Neural crest cell (in vitro differentiated cells): Measurements from ENCODE around the gene MLLT1. TPM values are rescaled to one million over a fixed set of nuclear protein-coding genes. Genes with fewer than 3 reads are reported as not detected.
A peak's percentile ranks its signal among the peaks of the same experiment; 100 is the strongest.

ENCODE experiments used
- DNase-seq: peaks from one replicate; pipeline ENCODE4 v3.0.0; 2021; ENCODE audit warnings: low read depth, mixed read lengths, low spot score
- H3K27ac Mint-ChIP-seq: one replicate; pipeline ENCODE4 v1.8.0; 2021; ENCODE audit warnings: mild to moderate bottlenecking, mixed read lengths; ENCODE audit not compliant: unreplicated experiment
- H3K27me3 Mint-ChIP-seq: 2 replicates; pipeline ENCODE4 v1.8.0; 2021; ENCODE audit warnings: low read depth, mild to moderate bottlenecking, mixed read lengths
- H3K36me3 Mint-ChIP-seq: 2 replicates; pipeline ENCODE4 v1.8.0; 2021; ENCODE audit warnings: low read depth, mild to moderate bottlenecking, mixed read lengths
- H3K4me1 Mint-ChIP-seq: 2 replicates; pipeline ENCODE4 v1.8.0; 2021; ENCODE audit warnings: mixed read lengths
- H3K4me3 Mint-ChIP-seq: one replicate; pipeline ENCODE4 v1.8.0; 2021; ENCODE audit warnings: mild to moderate bottlenecking, mixed read lengths
- H3K9me3 Mint-ChIP-seq: 2 replicates; pipeline ENCODE4 v1.8.0; 2021; ENCODE audit warnings: mixed read lengths
- CTCF ChIP-seq: fragments of 200-600 bp; sonication (generic); conservative IDR thresholded peaks from 2 replicates; pipeline ENCODE4 v1.5.0; 2021; ENCODE audit warnings: antibody characterized with exemption, mild to moderate bottlenecking
- total RNA-seq: library from RNA; stranded (reverse); gene quantifications from 2 replicates; pipeline ENCODE4 v1.2.1, GENCODE V29; 2021

The MLLT1 gene
- total RNA-seq, 1 donor from 2014 or later, result 86.4 TPM

DNA sequence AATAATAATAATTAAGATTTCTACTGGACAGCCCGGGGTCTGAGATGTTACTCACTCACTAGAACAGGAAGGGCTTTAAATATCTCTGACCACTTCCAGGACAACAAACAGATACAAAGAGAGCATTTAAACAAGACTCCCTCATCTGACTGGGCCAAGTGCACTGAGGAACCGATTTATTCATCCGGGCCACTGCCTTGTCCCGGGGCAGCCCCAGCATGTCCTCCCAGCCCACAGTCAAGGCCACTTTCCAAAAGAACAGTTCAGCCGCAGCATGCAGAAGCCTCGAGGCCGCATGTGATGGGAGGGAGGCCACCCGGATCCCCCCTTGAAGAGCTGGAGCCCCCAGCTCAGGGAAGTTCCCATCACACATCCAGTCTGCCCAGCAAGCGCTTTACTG lies 30.5 kb downstream of the MLLT1 start:
- Mint-ChIP-seq H3K4me1 (peaks cover 49% of the 10 kb centered on the region), H3K9me3 (peaks cover 11% of the 10 kb centered on the region), H3K27ac (peak overlapping the region; percentile 78), H3K27me3 (no peaks in the 10 kb centered on the region), H3K36me3 (peaks cover 28% of the 10 kb centered on the region), H3K4me3 (no peak overlapping the region)
- TF ChIP-seq CTCF, result no peak
- DNase-seq, result no peak

DNA sequence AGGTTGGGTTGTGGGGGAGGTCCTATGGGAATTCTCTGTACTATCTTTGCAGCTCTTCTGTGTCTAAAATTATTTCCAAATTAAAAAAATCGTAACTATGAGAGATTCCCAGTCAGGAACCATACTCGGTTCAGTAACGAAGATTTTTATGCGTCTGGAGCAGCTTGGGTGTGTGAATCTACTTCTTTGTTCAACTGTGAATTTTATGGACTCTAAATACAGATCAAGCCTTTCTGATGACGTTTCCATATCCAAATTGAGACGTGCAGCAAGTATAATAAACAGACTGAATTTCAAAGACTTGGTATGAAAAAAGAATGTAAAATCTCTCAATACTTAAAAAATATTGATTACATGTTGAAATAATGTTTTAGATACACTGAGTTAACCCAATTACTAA lies 30.9 kb downstream of the MLLT1 start:
- Mint-ChIP-seq H3K4me3 (no peak overlapping the region), H3K27me3 (no peaks in the 10 kb centered on the region), H3K4me1 (peaks cover 49% of the 10 kb centered on the region), H3K36me3 (peaks cover 31% of the 10 kb centered on the region), H3K9me3 (peaks cover 11% of the 10 kb centered on the region), H3K27ac (peak overlapping the region; percentile 28)
- no peak for TF ChIP-seq CTCF
- DNase-seq, result no peak

- no peaks in the 10 kb centered on the region for H3K27me3 Mint-ChIP-seq
- peaks cover 31% of the 10 kb centered on the region for H3K36me3 Mint-ChIP-seq
- H3K27ac Mint-ChIP-seq, result peak overlapping the region; percentile 78
- H3K4me1 Mint-ChIP-seq, result peaks cover 46% of the 10 kb centered on the region
- H3K9me3 Mint-ChIP-seq, result peaks cover 11% of the 10 kb centered on the region
- no peak for TF ChIP-seq CTCF
- no peak overlapping the region for H3K4me3 Mint-ChIP-seq
- DNase-seq, result no peak
Observed at GRCh38 chr19:6248341-6248740, 31.4 kb downstream of the MLLT1 start.

DNA sequence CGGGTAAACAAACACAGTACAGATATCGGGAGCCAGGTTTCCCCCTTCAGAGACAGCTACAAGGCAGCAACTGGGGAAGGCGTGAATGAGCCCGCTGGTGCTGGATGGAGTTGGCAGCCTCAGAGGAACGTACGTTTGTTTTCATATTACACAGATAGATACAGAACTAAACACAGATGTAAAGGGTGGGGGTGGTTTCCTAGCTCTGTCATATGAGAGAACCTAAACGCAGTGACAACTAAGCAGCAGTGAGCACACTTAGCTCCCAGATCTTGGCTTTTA lies 32.8 kb downstream of the MLLT1 start:
- no peak for TF ChIP-seq CTCF
- Mint-ChIP-seq H3K4me1 (peaks cover 51% of the 10 kb centered on the region), H3K27ac (peak overlapping the region; percentile 68), H3K27me3 (no peaks in the 10 kb centered on the region), H3K4me3 (no peak overlapping the region), H3K36me3 (peaks cover 31% of the 10 kb centered on the region), H3K9me3 (peaks cover 11% of the 10 kb centered on the region)
- no peak for DNase-seq

DNA sequence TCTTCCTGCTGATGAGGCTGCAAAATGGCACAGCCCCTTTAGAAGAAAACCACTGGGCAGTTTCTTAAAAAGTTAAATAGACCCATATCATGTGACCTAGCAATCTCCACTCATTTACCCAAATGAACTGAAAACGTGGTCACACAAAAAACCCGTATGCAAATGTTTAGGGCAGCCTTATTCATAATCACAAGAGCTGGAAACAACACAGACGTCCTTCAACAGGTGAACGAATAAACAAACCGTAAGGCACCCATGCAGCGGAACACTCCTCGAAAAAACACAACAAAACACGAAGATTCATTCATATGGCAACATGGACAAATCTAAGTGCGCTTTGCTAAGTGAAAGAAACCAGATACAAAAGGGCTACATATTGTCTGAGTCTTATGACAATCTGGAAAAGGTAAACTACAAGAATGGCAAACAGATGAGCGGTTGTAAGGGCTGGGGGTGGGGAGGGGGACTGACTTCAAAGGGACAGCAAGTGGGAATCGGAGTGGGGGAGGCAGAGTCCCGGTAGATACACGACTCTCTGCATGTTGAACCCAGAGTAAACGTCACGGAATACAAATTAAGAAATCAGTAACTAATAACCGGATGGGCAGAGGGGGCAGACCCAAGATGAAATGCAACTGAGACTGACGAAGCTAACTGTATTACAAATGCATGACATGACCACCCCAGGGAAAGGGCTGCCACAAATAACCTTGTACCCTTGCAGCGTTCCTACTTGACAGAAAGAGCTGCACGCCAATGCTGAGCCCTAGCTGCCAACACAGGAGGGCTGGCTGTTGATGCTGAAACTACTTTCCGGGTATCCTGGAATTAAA lies 33.4 kb downstream of the MLLT1 start:
- Mint-ChIP-seq H3K9me3 (peaks cover 11% of the 10 kb centered on the region), H3K36me3 (peaks cover 31% of the 10 kb centered on the region), H3K27ac (no peak overlapping the region), H3K4me3 (no peak overlapping the region), H3K27me3 (no peaks in the 10 kb centered on the region), H3K4me1 (peaks cover 53% of the 10 kb centered on the region)
- TF ChIP-seq CTCF, result no peak
- no peak for DNase-seq
